Lung microvascular endothelial cell (primary cell): ENCODE data around the gene VGF. TPM values are rescaled to one million over a fixed set of nuclear protein-coding genes. Genes with fewer than 3 reads are reported as not detected.

Experiments used
- DNase-seq, 2 donors: peaks; one replicate each; pipeline versions ENCODE4 v3.0.0 to v3.0.0-alpha.2; 2010; ENCODE audit warnings: low read depth in 2 of 2
- total RNA-seq: library from RNA; depleted of rRNA; stranded (reverse); fragments of >200 nt; gene quantifications from 2 replicates; pipeline ENCODE4 v1.2.1, GENCODE V29; 2014

Gene VGF
- total RNA-seq, 1 donor from 2014 or later, result not detected

- no peak for DNase-seq
Measured at GRCh38 chr7:101166909-101167644, 1.7 kb upstream of the VGF start.

- no peak for DNase-seq
Measured at GRCh38 chr7:101166648-101166908, 1.2 kb upstream of the VGF start.

GRCh38 chr7:101165958-101166647 is 734 bp upstream of the VGF start:
- DNase-seq, result no peak

GRCh38 chr7:101164071-101164840 is 1.1 kb downstream of the VGF start:
- DNase-seq, result peak; percentile 64 to 76

- DNase-seq, result no peak
Measured at GRCh38 chr7:101163279-101164070, 1.9 kb downstream of the VGF start.

GRCh38 chr7:101162551-101163278 is 2.7 kb downstream of the VGF start:
- peak in 1 of 2 donors; percentile 42 for DNase-seq

- no peak for DNase-seq
Measured at GRCh38 chr7:101161692-101162471, 3.5 kb downstream of the VGF start.

- DNase-seq, result no peak
Measured at GRCh38 chr7:101160910-101161309, 4.5 kb downstream of the VGF start.

GRCh38 chr7:101159696-101160674 is 5.4 kb downstream of the VGF start:
- peak in 1 of 2 donors; percentile 44 for DNase-seq

GRCh38 chr7:101156866-101157589 is 8.3 kb downstream of the VGF start:
- DNase-seq, result no peak

GRCh38 chr7:101156277-101156676 is 9.1 kb downstream of the VGF start:
- no peak for DNase-seq

GRCh38 chr7:101155303-101155702 is 10.1 kb downstream of the VGF start:
- no peak for DNase-seq

GRCh38 chr7:101154693-101155102 is 10.7 kb downstream of the VGF start:
- DNase-seq, result no peak

GRCh38 chr7:101153969-101154692 is 11.2 kb downstream of the VGF start, which contains the start of gene AP1S1:
Gene AP1S1, plus strand, starts transcription at chr7:101154476. Its CDS starts 39 bp downstream, at chr7:101154515.
- DNase-seq, result peak; percentile 95 to 97

GRCh38 chr7:101151908-101152651 is 13.3 kb downstream of the VGF start:
- no peak for DNase-seq

GRCh38 chr7:101140746-101141382 is 24.5 kb downstream of the VGF start:
- DNase-seq, result no peak
